Measurements from ENCODE around the gene LBP.
"Not testable (repeated sequence)": the region's sequence is repeated elsewhere in the genome, so short reads cannot be mapped to it uniquely, and the experiment has no call there.

LBP gene

DNA sequence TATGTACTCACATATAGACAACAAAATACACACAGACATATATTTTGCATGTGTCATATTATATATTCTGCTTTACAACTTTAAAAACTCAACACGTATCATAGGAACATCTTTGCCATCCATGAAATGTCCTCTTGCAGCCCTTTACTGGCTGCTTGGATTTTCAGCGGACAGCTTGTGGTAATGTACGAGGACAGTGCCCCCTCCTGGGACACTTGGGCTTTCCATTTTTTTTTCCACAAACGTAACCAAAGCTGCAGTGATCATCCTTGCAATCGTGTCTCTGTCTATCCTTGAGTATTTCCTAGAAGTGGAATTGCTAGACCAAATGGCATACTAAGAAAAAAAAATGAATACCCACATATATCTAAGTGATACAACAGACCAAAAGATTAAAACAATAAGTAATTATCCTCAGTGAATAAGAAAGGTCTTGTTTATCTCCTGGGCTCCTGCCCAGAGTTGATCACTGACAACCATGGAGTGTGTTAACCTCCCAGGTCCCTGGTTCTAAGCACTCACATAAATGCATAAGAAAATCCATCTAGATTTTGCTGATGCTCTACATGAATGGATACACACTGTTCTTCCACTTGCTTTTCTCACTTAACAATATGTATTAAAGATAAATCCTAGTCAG, 24.2 kb upstream of the LBP start:
- no peak for DNase-seq

DNA sequence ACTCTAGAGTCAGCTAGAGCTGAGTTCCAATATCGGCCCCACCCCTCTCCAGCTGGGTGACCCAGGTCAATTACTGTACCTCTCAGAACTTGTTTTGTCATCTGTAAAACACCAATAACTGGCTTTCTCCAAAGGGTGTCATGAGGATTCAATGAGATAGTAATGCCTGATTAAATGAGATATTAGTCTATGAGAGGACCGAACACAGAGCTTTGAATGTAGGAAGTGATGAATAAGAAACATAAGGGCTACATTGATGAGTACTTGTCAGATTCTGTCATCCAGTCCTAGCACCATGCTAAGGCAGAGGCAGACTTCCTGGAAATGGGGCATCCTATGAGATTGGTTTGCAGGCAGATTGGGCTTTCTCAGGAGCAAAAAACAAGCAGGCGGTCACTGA, 22.1 kb upstream of the LBP start:
- DNase-seq: no peak

DNA sequence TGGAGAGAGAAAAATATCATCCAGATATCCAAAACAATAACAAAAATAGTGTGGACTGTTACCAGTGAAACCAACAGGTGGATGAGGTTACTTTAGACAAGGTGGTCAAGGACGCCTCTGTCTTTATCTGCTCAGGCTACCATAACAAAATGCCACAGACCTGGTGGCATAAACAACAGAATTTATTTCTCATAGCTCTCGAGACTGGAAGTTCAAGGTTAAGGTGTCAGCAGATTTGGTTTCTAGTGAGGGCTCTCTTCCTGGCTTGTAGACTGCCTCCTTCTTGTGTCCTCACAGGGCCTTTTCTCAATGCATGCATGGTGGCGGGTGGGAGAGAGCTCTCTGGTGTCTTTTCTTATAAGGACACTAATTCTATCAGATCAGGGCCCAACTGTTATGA, 21.1 kb upstream of the LBP start:
- no peak for DNase-seq

DNA sequence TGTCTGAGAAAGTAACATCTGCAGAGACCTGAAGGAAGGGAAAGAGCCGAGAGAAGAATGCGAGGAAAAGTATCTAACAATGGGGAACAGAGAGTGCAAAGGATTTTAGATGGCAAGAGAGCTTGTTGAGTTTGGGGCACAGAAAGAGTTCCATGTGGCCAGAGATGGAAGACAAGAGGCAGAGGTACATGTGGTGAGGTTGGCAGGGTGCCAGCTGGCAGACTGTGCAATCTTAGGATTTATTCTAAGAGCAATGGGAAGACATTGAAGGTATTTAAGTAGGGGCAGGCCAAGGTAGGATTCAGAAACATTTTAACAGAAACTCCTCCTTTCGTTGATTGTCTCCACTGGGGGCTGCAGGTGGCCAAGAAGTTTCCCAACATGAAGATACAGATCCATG, 20.4 kb upstream of the LBP start:
- DNase-seq: no peak

DNA sequence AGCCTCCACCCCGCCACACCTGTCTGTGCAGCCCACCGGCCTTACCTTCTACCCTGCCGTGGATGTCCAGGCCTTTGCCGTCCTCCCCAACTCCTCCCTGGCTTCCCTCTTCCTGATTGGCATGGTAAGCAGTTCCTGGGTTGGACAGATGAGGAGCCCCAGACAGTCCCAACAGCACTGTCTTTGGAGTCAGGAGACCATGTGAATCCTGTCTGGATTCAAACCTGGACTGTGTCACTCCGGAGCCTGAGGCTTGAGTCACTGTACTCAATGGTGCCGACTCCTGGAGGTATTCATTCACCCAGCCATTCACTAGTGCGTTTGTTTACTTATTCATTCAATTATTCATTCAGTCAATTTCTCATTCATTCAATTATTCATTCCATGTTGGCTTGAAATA, 20.0 kb upstream of the LBP start:
- no peak for DNase-seq

DNA sequence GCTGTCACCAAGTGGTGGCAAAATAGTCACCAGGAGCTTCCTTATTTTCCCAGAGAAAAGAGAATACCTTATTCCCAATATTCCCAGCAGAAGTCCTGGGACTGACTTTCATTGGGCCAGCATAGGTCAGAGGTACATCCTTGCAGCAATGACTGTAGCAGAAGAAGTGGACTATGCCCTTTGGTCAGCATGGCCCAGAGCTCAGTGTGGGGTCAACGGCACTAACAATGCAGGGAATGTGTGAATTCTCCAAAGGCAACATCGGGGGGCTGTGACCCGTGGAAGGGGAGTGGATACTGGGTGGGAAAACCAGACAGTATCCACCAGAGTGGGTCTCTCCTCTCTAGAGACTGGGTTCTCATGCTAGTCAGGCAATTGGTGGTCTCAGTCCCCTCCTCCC, 15.6 kb upstream of the LBP start:
- no peak for DNase-seq

DNA sequence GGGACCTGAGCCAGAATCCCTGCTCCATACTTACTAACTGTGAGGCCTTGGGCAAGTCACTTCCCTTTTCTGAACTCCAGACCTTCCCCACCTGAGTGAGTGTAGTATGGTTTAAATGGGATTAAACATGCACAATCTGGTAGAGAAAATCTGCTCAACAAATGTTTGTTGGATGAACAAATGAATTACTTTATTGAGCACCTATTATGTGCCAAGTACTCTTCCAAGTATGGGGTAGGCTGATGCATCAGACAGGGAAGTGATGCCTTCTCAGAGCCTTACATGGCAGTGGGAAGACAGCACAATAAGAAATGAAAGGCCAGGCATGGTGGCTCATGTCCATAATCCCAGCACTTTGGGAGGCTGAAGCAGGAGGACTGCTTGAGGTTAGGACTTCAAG, 15.0 kb upstream of the LBP start:
- DNase-seq: no peak

DNA sequence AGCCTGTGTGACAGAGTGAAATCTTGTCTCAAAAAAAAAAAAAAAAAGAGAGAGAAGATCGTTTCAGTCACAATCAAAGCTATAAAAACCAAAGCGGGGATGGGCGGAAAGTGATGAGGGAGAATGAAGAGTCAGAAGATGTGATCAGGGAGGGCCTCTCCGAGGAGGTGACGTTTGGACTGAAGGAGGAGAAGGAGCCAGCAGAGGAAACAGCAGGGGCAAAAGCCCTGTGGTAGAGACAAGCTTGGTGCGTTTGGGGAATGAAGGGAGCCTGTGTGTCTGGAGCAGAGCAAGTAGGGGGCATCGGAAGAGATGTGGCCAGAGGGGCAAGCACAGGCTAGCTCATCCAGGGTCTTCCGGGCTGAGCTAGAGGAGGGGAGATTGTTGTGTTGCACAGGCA, 14.5 kb upstream of the LBP start:
- DNase-seq: no peak

DNA sequence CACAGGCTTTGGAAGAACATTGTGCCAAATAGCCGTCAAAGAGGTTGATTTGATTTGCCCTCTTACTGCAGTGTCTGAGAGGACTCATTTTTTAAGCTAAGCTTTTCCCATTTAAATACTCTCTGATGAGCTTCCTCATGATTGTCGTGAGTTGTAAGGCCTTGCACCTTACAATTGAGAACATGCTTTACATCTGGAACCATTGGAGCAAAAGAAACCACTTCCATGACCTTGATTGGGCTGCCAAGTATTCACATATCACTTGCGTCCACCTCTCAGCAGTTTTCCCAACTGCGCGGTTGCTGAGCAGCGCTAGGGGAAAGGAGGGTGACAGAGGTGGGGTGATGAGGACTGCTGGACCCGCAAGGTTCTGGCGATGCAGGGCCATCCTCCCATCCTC, 12.3 kb upstream of the LBP start:
- DNase-seq: no peak

DNA sequence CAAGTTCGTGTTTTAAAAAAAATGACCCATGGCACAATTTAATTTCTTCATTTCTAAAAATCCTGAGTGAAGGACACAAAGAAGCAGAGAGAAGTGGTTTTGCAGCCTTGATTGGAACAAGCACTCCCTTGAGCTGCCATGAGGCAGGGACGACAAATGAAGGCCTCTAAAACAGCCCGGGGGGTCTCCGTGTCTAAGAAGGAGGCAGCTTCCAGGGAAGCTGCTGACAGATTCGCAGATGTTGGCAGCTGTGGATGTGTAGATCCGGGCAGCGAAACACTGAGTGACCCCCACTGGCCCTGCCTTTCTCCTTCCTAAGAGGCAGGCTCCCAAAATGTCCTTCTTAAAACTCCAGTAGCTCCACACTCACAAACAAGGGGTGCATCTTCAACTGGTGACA, 9.6 kb upstream of the LBP start:
- DNase-seq: no peak

DNA sequence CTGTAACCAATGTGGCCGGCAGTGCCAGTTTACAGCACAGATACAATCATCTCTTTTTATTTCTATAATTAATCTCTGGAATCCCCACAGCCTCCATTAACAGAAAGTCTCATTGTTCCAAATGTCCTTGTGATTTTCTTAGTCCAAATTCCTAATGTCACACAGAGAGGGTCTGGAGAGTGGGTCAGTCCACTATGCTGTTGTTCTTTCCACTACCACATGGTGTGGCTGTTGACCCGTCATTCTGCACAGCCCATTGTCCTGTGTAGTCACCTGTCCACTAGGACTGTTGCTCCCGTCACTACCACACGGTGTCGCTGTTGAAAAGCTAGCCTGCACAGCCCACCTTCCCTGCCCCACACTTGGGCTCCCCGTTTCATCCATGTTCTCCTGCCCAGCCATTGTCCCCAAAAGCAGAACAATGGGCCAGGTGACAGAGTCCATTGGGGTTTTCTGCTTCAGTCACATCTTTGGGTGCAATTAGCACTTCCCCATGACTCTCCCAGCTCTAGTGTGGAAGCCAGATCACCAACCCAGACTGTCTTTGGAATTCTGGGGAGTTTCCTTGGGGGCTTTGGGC, 8.6 kb upstream of the LBP start:
- DNase-seq: no peak

DNA sequence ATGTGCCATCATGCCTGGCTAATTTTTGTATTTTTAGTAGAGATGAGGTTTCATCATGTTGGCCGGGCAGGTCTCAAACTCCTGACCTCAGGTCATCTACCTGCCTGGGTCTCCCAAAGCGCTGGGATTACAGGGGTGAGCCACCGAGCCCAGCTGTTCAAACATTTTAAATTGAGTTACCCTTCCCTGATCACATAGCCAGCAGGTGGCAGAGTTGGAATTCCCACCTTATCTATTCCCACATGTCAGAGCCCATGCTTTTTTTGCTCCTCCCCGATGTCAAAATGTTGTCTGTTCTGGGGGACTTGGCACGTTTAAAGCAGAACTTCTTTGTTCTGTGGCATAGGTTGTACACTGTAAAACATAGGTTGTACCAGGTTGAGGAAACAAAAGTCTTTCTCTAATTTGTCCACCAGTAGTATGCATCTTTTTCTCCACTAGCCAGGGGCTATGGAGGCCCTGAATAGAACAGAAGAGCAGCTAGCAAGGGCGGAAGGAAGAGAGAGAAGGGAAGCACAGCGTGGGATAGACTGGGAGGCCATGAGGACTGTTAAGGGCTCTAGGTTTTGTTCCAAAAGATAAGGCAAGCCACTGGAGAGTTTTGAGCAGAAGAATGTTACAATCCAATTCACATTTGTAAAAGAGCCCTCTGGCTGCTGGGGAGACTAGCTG, 7.3 kb upstream of the LBP start:
- DNase-seq: no peak

DNA sequence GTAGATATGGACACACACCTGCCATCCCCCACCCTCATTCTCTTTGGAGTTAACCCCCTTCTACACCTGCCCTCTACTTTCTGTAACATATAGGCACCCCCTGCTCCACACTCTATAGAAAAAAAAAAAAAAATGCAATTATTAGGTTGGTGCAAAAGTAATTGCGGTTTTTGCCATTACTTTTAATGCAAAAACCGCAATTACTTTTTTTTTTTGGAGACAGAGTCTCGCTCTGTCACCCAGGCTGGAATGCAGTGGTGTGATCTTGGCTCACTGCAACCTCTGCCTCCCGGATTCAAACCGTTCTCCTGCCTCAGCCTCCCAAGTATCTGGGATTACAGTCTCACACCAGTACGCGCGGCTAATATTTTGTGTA, 6.8 kb upstream of the LBP start:
- DNase-seq: not testable (repeated sequence)

DNA sequence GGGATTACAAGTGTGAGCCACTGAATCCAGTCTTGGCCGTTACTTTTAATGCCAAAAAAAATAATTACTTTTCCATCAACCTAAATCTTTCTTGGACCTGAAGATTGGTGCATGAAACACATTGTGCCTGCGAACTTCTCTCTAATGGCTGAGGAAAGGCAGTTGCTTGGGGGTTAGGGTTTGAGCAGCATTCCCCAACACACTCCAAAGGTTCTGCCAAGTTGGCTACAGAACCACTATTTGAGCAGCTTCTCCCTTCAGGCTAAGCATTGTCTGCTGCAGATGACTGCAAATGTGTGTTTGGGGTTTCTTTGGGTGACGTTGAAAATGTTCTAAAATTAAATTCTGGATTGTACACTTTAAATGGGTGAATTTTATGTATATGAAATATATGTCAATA, 6.3 kb upstream of the LBP start:
- DNase-seq: no peak

DNA sequence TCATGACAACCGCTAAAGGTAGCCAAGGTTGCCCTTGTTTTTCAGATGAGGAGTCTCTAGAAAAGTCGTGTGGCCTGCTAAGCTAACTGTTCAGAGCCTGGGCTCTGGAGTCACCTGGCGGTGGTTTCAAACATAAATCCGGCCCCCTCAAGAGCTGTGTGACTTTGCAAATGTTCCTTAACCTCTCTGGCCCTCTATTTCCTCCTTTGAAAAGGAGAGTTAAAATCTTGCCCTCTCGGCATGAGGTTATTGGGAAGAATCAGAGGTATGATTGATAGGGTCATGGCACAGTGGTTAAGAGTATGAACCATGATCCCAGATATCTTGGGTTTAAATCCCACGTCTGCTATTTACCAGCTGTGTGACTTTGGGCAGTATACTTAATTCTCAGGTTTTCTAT, 5.6 kb upstream of the LBP start:
- DNase-seq: no peak

DNA sequence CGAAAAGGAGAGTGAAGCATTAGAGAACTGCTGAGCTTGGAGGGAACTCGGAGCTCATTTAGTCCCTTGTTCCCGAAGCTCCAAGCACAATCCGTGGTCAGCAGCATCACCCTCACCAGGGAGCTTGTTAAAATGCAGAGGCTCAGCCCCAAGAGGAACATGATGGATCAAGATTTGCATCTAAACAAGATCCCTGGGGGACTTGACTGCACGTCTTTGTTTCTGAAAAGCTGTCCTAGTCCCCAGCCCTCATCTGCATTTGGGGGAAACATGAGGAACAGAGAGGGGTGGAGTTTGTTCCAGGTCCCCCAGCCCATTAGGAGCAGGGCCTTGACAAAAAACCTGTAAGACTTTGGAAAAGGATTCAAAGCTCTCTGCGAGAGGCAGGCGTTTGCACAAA, 4.1 kb upstream of the LBP start:
- DNase-seq: no peak

DNA sequence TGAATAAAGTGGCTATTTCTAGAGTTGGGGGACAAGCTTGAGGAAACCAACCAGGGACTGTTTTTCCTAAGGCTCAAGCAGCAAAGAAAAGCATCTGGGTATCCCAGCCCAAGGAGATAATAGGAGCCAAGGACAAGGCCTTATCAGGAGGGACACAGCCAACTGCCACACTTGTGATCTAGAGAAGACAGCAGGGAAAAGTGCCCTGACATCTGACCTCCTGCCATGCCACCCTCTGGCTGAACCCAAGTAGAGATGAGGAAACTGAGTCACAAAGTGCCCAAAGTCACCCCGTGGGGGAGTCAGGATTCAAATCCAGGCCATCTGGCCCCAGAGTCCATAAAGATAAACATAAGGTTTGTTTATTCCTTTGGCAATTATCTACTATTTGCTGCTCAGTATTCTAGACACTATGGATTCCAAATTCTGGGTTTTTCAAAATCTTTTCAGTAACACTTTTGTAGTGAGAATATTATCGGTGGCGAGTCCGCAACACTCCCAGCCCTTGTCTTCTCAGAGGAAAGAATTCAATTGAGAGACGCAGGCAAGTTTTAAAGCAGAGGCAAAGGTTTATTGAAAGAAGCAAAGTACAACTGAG, 3.5 kb upstream of the LBP start:
- DNase-seq: no peak

DNA sequence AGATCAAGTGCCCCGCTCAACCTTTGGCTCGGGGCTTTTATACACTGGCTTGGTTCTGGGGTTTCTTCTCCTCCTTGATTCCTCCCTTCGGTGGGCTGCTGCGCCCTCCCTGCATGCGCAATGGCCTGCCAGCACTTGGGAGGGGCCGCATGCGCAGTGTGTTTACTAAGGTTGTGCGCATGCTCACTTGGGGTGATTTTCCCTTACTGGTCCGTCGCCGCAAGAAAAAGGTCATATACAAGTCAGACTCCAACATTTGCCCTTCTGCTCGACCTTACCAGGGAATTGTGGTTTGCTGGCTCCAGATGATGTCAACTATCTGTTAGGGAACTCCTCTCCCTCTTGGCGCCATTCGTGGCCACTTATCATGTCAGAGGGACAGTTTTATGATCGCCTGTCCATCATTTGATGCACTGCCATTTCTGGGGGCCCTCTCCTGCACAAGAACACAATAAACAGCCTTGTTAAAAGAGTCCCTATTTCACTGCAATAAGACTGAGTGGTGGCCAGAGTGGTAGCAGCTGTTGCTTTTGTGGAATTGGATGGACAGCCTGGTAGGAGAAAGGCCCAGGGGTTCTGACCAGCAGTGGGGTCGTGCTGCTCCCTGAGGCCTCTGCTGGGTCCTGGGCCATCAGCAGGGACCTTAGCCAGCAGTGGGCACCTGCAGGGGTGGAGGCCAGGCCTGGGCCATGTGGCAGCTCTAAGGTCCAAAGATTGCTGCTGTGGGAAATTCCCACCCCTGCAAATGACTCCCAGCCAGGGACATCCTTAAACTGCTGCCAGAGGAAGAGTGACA, 2.8 kb upstream of the LBP start:
- no peak for DNase-seq

DNA sequence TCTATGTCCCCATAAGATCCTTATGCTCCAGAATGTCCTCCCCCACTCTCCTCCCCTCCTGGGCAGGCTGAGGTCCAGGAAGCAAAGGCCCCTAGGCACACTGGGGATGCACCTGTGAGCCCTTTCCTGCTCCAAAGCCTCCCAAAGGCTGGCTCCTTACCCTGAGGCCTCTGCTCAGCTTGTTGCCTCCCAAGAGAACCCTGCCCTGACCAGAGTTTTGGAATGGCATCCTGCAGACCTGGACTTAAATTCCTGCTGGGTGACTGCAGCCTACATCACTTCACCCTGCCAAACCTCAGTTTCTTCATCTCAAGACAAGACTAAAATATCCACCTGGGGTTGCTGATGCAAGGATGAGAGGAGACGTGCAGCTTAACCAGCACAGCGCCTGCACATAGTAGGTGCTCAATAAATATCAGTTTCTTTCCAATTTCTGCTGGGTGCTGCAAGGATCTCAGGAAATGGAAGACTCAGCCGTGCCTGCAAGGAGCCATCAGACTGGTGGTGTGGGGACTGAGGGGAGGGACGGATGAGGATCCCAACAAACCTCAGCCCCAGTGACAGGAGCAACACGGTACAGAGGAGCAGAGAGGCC, 2.1 kb upstream of the LBP start:
- no peak for DNase-seq

DNA sequence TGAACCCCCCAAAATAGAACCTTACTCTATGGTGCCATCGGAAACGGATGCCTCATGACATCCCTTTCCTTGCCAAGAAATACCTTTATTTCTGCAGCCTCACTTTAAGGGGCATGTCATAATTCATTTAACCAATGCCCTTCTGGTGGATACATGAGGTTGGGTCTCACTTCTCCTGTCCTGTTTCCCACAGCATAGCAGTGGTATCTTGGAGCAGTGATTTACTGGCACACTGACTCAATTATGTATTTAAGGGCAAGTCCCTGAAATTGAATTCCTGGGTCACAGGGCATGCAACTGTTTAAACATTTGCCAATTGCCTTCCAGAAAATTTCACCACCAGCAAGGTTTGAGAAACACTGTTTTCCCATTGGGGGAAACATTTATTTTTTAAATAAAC, 639 bp upstream of the LBP start:
- DNase-seq: no peak

DNA sequence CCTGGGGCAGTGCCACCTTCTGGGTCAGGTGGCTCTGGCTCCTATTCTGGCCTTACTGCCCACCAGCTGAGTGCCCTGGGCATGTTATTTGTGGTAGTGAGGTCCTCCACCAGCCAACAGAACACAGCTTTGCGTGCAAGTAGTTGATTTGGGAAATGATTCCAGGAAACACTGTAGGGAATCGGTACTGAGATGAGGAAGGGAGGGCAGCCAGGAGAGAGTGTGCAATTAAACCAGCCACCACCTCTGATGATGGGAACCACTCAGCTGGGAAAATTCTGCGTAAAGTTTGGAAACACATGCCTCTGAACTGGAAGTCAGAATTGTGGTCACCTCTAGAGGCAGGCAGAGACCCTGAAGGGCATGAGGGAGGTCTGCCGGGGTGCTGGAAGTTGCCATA, 459 bp downstream of the LBP start:
- no peak for DNase-seq

DNA sequence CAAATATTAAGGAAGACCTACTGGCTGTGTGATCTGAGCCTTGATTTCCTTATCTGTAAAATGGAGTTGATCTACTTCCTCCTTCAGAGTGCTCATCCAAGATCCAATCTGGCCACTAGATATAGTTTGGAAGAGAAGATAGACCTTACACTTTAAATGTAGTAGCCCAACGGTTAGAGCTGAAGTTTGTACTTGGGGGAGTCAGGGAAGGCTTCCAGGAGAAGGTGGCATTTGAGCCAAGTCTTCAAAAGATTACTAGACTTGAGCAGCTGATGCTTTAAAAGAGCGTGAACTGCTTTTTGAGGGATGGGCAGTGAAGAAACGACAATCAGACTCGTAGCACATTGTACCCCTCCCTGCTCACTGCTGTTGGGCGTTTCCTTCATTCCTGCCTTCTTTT, 3.6 kb downstream of the LBP start:
- DNase-seq: no peak
